IMR-90 (cell line): ENCODE results near the gene PHLPP2. TPM values are rescaled to one million over a fixed set of nuclear protein-coding genes. Genes with fewer than 3 reads are reported as not detected.

Experiments used
- ATAC-seq: fragments of 200-7000 bp; cut with Tn5 transposase; 2 replicates; pipeline ENCODE4 v1.9.1; 2020; ENCODE audit warnings: low read depth, mild to moderate bottlenecking, moderate library complexity
- BruUV-seq: library from RNA; stranded (reverse); fragments of 400-500 nt; replicated peaks from 2 replicates; lab custom pipeline; 2021; lab: Mats Ljungman, UMichigan
- CTCF ChIA-PET: fragments of 300-600 bp; formaldehyde crosslinking; extraction: SDS; loops from one replicate; lab custom pipeline; 2021; ENCODE audit warnings: antibody characterized with exemption; lab: Yijun Ruan, JAX
- POLR2A ChIA-PET: fragments of 300-600 bp; sonication (Branson Sonifier 250); formaldehyde crosslinking; loops from one replicate; lab custom pipeline; 2022; ENCODE audit warnings: antibody characterized with exemption; ENCODE audit not compliant: unreplicated experiment; lab: Charles Lee
- DNase-seq: peaks from one replicate; pipeline ENCODE4 v3.0.0; 2013
- H2AFZ ChIP-seq: replicated peaks from 2 replicates; pipeline ENCODE3; 2013; ENCODE audit warnings: low read length, mild to moderate bottlenecking; ENCODE audit not compliant: poor library complexity
- H2AK5ac ChIP-seq: 2 replicates; pipeline ENCODE4 v1.6.1; 2013; ENCODE audit warnings: low read depth, low read length, inconsistent platforms
- H2AK9ac ChIP-seq: replicated peaks from 2 replicates; pipeline ENCODE3; 2013; ENCODE audit warnings: mild to moderate bottlenecking, low read depth, low read length, moderate library complexity; ENCODE audit not compliant: poor library complexity
- H2BK120ac ChIP-seq: 2 replicates; pipeline ENCODE4 v1.6.1; 2013; ENCODE audit warnings: low read depth, low read length, inconsistent platforms
- H2BK15ac ChIP-seq: 3 replicates; pipeline ENCODE4 v1.6.1; 2013; ENCODE audit warnings: low read depth, low read length, inconsistent platforms
- H2BK20ac ChIP-seq: 2 replicates; pipeline ENCODE4 v1.6.1; 2013; ENCODE audit warnings: low read depth, mild to moderate bottlenecking, inconsistent platforms, low read length, moderate library complexity
- H2BK5ac ChIP-seq: 2 replicates; pipeline ENCODE4 v1.6.1; 2013; ENCODE audit warnings: mild to moderate bottlenecking, low read depth, low read length, inconsistent platforms; ENCODE audit not compliant: poor library complexity, severe bottlenecking
- H3K14ac ChIP-seq: replicated peaks from 2 replicates; pipeline ENCODE4 v1.6.1; 2013; ENCODE audit warnings: low read depth, low read length, inconsistent platforms
- H3K18ac ChIP-seq: 2 replicates; pipeline ENCODE4 v1.6.1; 2013; ENCODE audit warnings: low read depth, low read length, control low read depth
- H3K23ac ChIP-seq: 2 replicates; pipeline ENCODE4 v1.6.1; 2013; ENCODE audit warnings: low read depth, low read length, inconsistent platforms
- H3K27ac ChIP-seq: 2 replicates; pipeline ENCODE4 v1.5.1; 2013; ENCODE audit warnings: mild to moderate bottlenecking, control low read depth, low read length; ENCODE audit not compliant: insufficient read depth
- H3K27me3 ChIP-seq: 2 replicates; pipeline ENCODE4 v1.6.1; 2013; ENCODE audit warnings: low read length; ENCODE audit not compliant: control insufficient read depth, insufficient read depth
- H3K36me3 ChIP-seq: 2 replicates; pipeline ENCODE4 v1.6.1; 2013; ENCODE audit warnings: low read length, mixed read lengths; ENCODE audit not compliant: control insufficient read depth, insufficient read depth
- H3K4ac ChIP-seq: 2 replicates; pipeline ENCODE4 v1.6.1; 2013; ENCODE audit warnings: low read depth, low read length, inconsistent platforms
- H3K4me1 ChIP-seq: 2 replicates; pipeline ENCODE4 v1.6.1; 2013; ENCODE audit warnings: low read length, mixed read lengths; ENCODE audit not compliant: control insufficient read depth, insufficient read depth
- H3K4me2 ChIP-seq: 2 replicates; pipeline ENCODE4 v1.6.1; 2013; ENCODE audit warnings: low read depth, mild to moderate bottlenecking, control low read depth, low read length, moderate library complexity
- H3K4me3 ChIP-seq: 2 replicates; pipeline ENCODE4 v1.5.1; 2013; ENCODE audit warnings: low read depth, mild to moderate bottlenecking, control low read depth, low read length, moderate library complexity; ENCODE audit not compliant: insufficient read depth
- H3K56ac ChIP-seq: 2 replicates; pipeline ENCODE4 v1.6.1; 2013; ENCODE audit warnings: low read length, inconsistent platforms; ENCODE audit not compliant: insufficient read depth; ENCODE audit errors: extremely low read depth
- H3K79me1 ChIP-seq, 2 experiments: 2 replicates each; pipeline ENCODE4 v1.6.1; 2013; ENCODE audit warnings: low read length in 2 of 2, inconsistent platforms in 1 of 2, low read depth in 1 of 2
- H3K9ac ChIP-seq: 2 replicates; pipeline ENCODE4 v1.6.1; 2013; ENCODE audit warnings: low read depth, low read length, control low read depth
- H3K9me1 ChIP-seq: 2 replicates; pipeline ENCODE4 v1.6.1; 2013; ENCODE audit warnings: low read length, inconsistent platforms; ENCODE audit not compliant: insufficient read depth
- H3K9me3 ChIP-seq: 2 replicates; pipeline ENCODE4 v1.6.1; 2013; ENCODE audit warnings: low read length; ENCODE audit not compliant: control insufficient read depth, insufficient read depth
- H4K20me1 ChIP-seq: 2 replicates; pipeline ENCODE4 v1.6.1; 2013; ENCODE audit warnings: low read length, inconsistent platforms; ENCODE audit not compliant: insufficient read depth
- H4K5ac ChIP-seq: 2 replicates; pipeline ENCODE4 v1.6.1; 2013; ENCODE audit warnings: mild to moderate bottlenecking, low read depth, low read length, control low read depth
- H4K8ac ChIP-seq, 2 experiments: 2 replicates each; pipeline ENCODE4 v1.6.1; 2013; ENCODE audit warnings: low read depth in 2 of 2, low read length in 2 of 2, control low read depth in 1 of 2, inconsistent platforms in 1 of 2
- H4K91ac ChIP-seq: 2 replicates; pipeline ENCODE4 v1.6.1; 2013; ENCODE audit warnings: low read depth, low read length, inconsistent platforms; ENCODE audit not compliant: insufficient read depth
- BHLHE40 ChIP-seq: fragments of 150-350 bp; IDR thresholded peaks from 2 replicates; pipeline ENCODE4 v1.6.1; 2016; ENCODE audit warnings: mild to moderate bottlenecking, low read depth, low read length
- CEBPB ChIP-seq: IDR thresholded peaks from 2 replicates; pipeline ENCODE4 v1.6.1; 2012; ENCODE audit warnings: low read depth, low read length, improper control_type of control experiment
- CHD1 ChIP-seq: IDR thresholded peaks from 2 replicates; pipeline ENCODE4 v1.6.1; 2012; ENCODE audit warnings: low read depth, low read length, improper control_type of control experiment
- ELK1 ChIP-seq: fragments of 150-350 bp; IDR thresholded peaks from 2 replicates; pipeline ENCODE4 v1.6.1; 2016; ENCODE audit warnings: low read depth, mild to moderate bottlenecking, low read length, moderate library complexity, borderline replicate concordance
- FOS ChIP-seq: fragments of 150-350 bp; IDR thresholded peaks from 2 replicates; pipeline ENCODE4 v1.6.1; 2016; ENCODE audit warnings: low read depth, low read length
- MAZ ChIP-seq: IDR thresholded peaks from 2 replicates; pipeline ENCODE4 v1.6.1; 2012; ENCODE audit warnings: low read depth, mild to moderate bottlenecking, low read length, improper control_type of control experiment, moderate library complexity, borderline replicate concordance
- MXI1 ChIP-seq: IDR thresholded peaks from 2 replicates; pipeline ENCODE4 v1.6.1; 2012; ENCODE audit warnings: low read depth, mild to moderate bottlenecking, low read length, moderate library complexity, borderline replicate concordance
- NFE2L2 ChIP-seq: fragments of 150-350 bp; IDR thresholded peaks from 2 replicates; pipeline ENCODE4 v1.6.1; 2016; ENCODE audit warnings: low read depth, mild to moderate bottlenecking, low read length
- POLR2A ChIP-seq: IDR thresholded peaks from 2 replicates; pipeline ENCODE4 v1.6.1; 2012; ENCODE audit warnings: mild to moderate bottlenecking, low read depth, low read length
- RAD21 ChIP-seq: IDR thresholded peaks from 2 replicates; pipeline ENCODE4 v1.6.1; 2012; ENCODE audit warnings: low read length, improper control_type of control experiment
- RCOR1 ChIP-seq: IDR thresholded peaks from 2 replicates; pipeline ENCODE4 v1.6.1; 2012; ENCODE audit warnings: mild to moderate bottlenecking, low read length, improper control_type of control experiment; ENCODE audit not compliant: insufficient replicate concordance
- RFX5 ChIP-seq: IDR thresholded peaks from 2 replicates; pipeline ENCODE4 v1.8.0; 2012; ENCODE audit warnings: low read depth, mild to moderate bottlenecking, low read length, moderate library complexity
- SMC3 ChIP-seq: fragments of 150-350 bp; IDR thresholded peaks from 2 replicates; pipeline ENCODE4 v1.6.1; 2016; ENCODE audit warnings: low read depth, mild to moderate bottlenecking, antibody characterized with exemption, low read length, moderate library complexity
- WGBS, 2 experiments: methylation state at CpG; one replicate each; pipeline versions ENCODE4 v1.1.5 to v1.1.7; 2013; ENCODE audit warnings: missing lambda C conversion rate in 2 of 2; ENCODE audit not compliant: insufficient read length in 1 of 2; ENCODE audit errors: extremely low coverage in 2 of 2; 5-methylcytosine and 5-hydroxymethylcytosine counted together
- dilution Hi-C: fragments of 300-500 bp; cut with HindIII; formaldehyde crosslinking; loops from one replicate; pipeline ENCODE4 v1.14.3; 2018; ENCODE audit warnings: low sequenced_read_pairs; ENCODE audit not compliant: unreplicated experiment
- in situ Hi-C: fragments of 300-500 bp; cut with MboI; formaldehyde crosslinking; loops from 3 replicates; pipeline ENCODE4 v1.14.3; 2019; ENCODE audit warnings: low sequenced_read_pairs, inconsistent platforms, mixed read lengths
- intact Hi-C: fragments of 100-400 bp; cut with micrococcal nuclease; formaldehyde crosslinking; loops from 2 replicates; pipeline ENCODE4 v1.10.0; 2022
- polyA plus RNA-seq, 3 experiments: library from polyadenylated mRNA; depleted of rRNA; stranded (reverse); fragments of >200 nt; gene quantifications; 2 replicates each; pipeline ENCODE4 v1.2.3, GENCODE V29; 2012; ENCODE audit warnings: low replicate concordance in 1 of 3
- total RNA-seq: library from RNA; depleted of rRNA; stranded (reverse); fragments of >200 nt; gene quantifications from 2 replicates; pipeline ENCODE4 v1.2.3, GENCODE V29; 2012
- TF ChIP-seq, protein P1 (sequence below): conservative IDR thresholded peaks from 2 replicates; pipeline ENCODE4 v1.5.1; 2012; ENCODE audit warnings: mild to moderate bottlenecking, low read depth, low read length, improper control_type of control experiment
- TF ChIP-seq, protein P2 (sequence below): fragments of 150-350 bp; IDR thresholded peaks from 2 replicates; pipeline ENCODE4 v1.6.1; 2017; ENCODE audit warnings: mild to moderate bottlenecking, antibody characterized with exemption, low read length, low read depth

PHLPP2 gene
- total and polyA plus RNA-seq, 2 of the 4 experiments (the other 2 are of a cell fraction): 6.8 to 10.2 TPM

- no peak overlapping the region for H3K4me3 ChIP-seq
- no peak overlapping the region for H3K4me2 ChIP-seq
- H2AK5ac ChIP-seq: no peak overlapping the region
- H4K8ac ChIP-seq: no peak overlapping the region
- no peak overlapping the region for H2BK20ac ChIP-seq
- H2AK9ac ChIP-seq: no peak overlapping the region
- H2BK120ac ChIP-seq: no peak overlapping the region
- no peaks in the 10 kb centered on the region for H3K9me3 ChIP-seq
- DNase-seq: no peak
- H4K20me1 ChIP-seq: no peaks in the 10 kb centered on the region; the same call in 1 of the 2 replicates
- no peak overlapping the region for H3K4ac ChIP-seq
- H2BK5ac ChIP-seq: no peak overlapping the region
- H3K18ac ChIP-seq: no peak overlapping the region
- intact Hi-C loops: no loop called here
- no peak overlapping the region for H4K91ac ChIP-seq
- TF ChIP-seq NFE2L2 (no peak), FOS (no peak), RCOR1 (no peak), ELK1 (no peak), SMC3 (no peak), RFX5 (no peak), CEBPB (no peak), CHD1 (no peak), BHLHE40 (no peak), RAD21 (no peak), POLR2A (no peak), MAZ (no peak), MXI1 (no peak)
- TF ChIP-seq, protein P1, sequence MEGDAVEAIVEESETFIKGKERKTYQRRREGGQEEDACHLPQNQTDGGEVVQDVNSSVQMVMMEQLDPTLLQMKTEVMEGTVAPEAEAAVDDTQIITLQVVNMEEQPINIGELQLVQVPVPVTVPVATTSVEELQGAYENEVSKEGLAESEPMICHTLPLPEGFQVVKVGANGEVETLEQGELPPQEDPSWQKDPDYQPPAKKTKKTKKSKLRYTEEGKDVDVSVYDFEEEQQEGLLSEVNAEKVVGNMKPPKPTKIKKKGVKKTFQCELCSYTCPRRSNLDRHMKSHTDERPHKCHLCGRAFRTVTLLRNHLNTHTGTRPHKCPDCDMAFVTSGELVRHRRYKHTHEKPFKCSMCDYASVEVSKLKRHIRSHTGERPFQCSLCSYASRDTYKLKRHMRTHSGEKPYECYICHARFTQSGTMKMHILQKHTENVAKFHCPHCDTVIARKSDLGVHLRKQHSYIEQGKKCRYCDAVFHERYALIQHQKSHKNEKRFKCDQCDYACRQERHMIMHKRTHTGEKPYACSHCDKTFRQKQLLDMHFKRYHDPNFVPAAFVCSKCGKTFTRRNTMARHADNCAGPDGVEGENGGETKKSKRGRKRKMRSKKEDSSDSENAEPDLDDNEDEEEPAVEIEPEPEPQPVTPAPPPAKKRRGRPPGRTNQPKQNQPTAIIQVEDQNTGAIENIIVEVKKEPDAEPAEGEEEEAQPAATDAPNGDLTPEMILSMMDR: no peak
- TF ChIP-seq, protein P2, sequence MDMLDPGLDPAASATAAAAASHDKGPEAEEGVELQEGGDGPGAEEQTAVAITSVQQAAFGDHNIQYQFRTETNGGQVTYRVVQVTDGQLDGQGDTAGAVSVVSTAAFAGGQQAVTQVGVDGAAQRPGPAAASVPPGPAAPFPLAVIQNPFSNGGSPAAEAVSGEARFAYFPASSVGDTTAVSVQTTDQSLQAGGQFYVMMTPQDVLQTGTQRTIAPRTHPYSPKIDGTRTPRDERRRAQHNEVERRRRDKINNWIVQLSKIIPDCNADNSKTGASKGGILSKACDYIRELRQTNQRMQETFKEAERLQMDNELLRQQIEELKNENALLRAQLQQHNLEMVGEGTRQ: no peak
- no TSS peak for BruUV-seq
- H3K36me3 ChIP-seq: peaks cover 50% of the 10 kb centered on the region
- H3K79me1 ChIP-seq: peaks cover under 1 to 2% of the 10 kb centered on the region in 2 experiments; a peak in 2 of 4 replicates
- H3K9me1 ChIP-seq: no peaks in the 10 kb centered on the region
- no peak overlapping the region for H3K56ac ChIP-seq
- no peak overlapping the region for H4K5ac ChIP-seq
- no peaks in the 10 kb centered on the region for H3K27me3 ChIP-seq
- no peak overlapping the region for H2BK15ac ChIP-seq
- no peak overlapping the region for H3K14ac ChIP-seq
- no peak overlapping the region for H3K27ac ChIP-seq
- no peaks in the 10 kb centered on the region for H3K4me1 ChIP-seq
- ATAC-seq: no peak
- dilution Hi-C loops: no loop called here
- POLR2A ChIA-PET: no interaction called here
- WGBS, 2 experiments: no CpG with 5 or more reads among the region's 4 CpGs
- no peak overlapping the region for H3K9ac ChIP-seq
- no peak overlapping the region for H2AFZ ChIP-seq
- in situ Hi-C loops: no loop called here
- no peak overlapping the region for H3K23ac ChIP-seq
- CTCF ChIA-PET: no interaction called here
Measured at GRCh38 chr16:71748226-71748625, 23.7 kb upstream of the PHLPP2 start.
